GM21717 (cell line): ENCODE results near the gene KLRC1.
"Not testable (repeated sequence)": the region's sequence is repeated elsewhere in the genome, so short reads cannot be mapped to it uniquely, and the experiment has no call there.

ENCODE experiments used
- ATAC-seq: cut with Tn5 transposase; IDR thresholded peaks from one replicate; pipeline ENCODE4 v1.9.1; 2021; ENCODE audit warnings: mild to moderate bottlenecking, moderate library complexity; ENCODE audit not compliant: unreplicated experiment

KLRC1 gene

DNA sequence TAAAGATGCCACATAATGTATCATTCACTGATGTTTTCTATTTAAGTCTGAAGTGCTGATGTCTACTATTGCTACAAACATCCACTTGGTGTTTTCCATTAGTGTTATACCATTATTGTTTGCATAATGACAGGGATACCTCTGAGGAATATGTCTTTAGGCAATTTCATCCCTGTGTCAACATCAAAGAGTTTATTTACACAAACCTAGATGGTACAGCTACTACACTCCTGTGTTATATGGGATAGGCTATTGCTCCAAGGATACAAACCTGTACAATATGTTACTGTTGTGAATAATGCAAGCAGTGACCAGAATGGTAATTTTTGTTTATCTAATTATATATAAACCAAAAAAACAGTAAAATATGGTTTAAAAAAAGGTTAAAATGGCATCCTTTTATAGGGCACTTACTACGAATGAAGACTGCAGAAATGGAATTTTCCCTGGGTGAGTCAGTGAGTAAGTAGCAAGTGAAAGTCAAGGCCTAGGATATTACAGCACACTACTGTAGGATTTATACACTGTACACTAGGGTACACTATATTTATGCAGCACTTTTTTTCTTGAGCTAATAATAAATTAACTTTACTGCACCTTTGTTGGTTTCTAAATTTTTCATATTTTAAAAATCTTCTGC is 28.8 kb downstream of the KLRC1 start:
- ATAC-seq, result not testable (repeated sequence)

- not testable (repeated sequence) for ATAC-seq
Observed at GRCh38 chr12:10422159-10422558, 31.0 kb downstream of the KLRC1 start.

DNA sequence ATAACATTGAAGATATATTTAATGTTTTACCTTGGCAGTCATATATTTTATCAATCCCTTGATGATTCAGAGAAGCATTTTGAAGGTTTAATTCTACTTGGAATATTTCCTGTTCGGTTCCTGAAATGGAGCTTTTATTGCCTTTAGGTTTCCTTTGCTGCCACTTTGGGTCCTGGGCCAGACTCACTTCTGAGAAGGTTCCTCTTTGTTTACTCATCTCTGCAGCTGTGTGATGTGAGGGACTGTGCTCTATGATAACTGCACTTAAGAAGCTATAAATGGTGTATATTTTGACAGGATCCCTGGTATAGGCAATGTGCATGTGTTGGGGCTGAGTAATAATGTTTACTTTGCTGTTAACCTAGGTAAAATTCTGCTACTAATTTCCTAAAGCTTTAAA is 32.8 kb downstream of the KLRC1 start, which contains the start of gene KLRC3:
Gene KLRC3, minus strand, starts transcription at position 262 of the 400 bp plus-strand sequence. Its CDS starts 45 bp downstream, at position 217.
- not testable (repeated sequence) for ATAC-seq

DNA sequence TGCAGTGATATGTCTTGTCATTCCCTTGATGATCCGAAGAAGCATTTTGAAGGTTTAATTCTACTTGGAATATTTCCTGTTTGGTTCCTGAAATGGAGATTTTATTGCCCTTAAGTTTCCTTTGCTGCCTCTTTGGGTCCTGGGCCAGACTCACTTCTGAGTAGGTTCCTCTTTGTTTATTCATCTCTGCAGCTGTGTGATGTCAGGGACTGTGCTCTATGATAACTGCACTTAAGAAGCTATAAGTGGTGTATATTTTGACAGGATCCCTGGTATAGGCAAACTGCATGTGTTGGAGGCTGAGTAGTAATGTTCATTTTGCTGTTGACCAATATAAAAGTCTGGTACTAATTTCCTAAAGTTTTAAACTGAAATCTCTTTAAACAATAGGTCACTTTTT is 43.8 kb downstream of the KLRC1 start, which contains the start of gene KLRC4:
Gene KLRC4, minus strand, starts transcription at position 366 of the 400 bp plus-strand sequence. Its CDS starts 182 bp downstream, at position 184.
- no peak for ATAC-seq

DNA sequence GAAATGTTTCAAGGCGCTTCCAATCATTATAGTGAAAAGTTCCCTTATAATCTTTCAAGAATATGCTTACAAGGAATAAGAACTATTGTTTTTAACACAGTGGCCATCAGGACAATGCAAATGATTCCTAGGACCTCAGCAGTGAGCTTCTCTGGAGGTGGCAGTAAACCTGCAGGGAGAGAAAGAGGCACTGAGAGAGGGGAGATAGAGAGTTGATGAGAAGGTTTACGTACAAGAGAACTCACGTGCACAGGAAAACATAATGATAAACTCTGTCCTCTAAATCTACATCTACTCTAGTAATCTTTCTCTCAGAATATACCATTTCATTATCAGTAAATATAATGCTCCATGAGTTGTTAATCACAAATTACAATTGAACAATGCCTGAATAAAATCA is 44.3 kb downstream of the KLRC1 start:
- ATAC-seq, result no peak

DNA sequence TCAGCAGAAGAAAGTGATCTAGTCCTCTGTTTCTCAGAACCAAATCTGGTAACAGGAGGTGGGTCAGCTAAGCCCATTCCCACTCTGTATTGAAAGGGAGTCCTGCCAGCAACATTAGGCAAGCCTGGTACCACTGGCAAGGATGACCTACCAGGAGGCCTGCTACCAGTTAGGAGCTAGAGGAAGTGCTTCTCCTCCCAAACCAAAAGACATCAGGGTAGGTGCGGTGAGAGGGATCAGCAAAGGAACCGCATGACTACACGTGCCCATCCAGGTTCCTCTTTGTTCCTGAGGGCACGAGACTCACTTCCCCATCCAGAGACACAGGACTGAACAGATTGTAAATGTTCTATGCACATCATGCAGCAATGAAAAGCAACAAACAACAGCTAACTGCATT is 46.5 kb downstream of the KLRC1 start:
- ATAC-seq, result no peak

DNA sequence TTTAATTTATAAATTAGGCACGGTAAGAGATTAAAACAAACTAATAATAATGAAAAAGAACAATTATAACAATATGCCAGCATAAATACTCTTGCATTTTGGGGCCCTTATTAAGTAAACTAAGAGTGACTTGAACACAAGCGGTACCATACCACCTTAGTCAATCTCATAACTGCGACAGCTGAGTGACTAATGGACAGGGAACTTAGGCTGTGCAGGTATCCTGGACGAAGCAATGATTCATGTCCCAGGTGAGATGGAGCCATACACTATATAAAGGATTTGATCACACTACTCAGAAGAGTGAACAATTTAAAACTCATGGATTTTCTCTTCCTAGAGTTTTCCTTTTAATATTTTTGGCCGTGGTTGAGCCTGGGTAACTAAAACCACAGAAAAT is 47.9 kb downstream of the KLRC1 start:
- no peak for ATAC-seq

DNA sequence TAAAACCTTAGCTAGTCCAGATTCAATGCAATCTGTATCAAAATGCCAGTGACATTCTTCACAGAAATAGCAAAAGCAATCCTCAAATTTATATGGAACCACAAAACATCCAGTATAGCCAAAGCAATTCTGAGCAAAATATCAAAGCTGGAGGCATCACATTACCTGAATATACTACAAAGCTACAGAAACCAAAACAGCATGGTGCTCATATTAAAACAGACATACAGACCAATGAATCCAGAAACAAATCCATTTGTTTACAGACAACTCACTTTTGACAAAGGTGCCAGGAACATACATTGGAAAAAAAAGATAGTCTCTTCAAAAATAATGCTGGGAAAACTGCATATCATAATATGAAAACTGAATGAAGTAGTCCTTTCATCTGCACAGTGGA is 48.4 kb downstream of the KLRC1 start:
- ATAC-seq, result no peak

DNA sequence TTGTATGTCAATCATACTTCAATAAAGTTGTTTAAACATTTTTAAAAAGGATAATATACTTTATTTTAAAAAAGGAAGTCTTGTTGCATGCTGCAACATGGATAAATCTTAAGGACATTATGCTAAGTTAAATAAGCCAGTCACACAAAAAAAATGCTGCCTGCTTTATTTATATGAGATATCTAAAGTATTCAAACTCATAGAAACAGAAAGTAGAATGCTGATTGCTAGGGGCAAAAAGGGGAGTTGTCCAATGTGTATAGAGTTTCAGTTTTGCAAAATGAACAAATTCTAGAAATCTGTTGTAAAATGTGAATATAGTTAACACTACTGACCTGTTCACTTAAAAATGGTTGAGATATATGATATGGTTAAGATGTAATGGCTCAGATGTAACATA is 52.3 kb downstream of the KLRC1 start:
- ATAC-seq, result no peak

GRCh38 chr12:10398168-10398567 is 55.0 kb downstream of the KLRC1 start:
- no peak for ATAC-seq

GRCh38 chr12:10397296-10397695 is 55.9 kb downstream of the KLRC1 start:
- no peak for ATAC-seq

DNA sequence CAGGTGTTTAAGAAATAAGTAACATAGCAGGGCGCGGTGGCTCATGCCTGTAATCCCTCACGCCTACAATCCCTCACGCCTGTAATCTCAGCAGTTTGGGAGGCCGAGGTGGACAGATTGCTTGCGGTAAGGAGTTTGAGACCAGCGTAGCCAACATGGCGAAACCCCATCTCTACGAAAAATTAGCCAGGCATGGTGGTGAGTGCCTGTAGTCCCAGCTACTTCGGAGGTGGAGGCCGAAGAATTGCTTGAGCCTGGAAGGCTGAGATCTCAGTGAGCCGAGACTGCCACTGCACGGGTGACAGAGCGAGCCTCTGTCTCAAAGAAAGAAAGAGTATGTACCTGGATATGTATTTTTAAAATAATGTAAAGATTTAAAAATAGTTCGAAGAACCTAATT is 57.0 kb downstream of the KLRC1 start:
- ATAC-seq, result not testable (repeated sequence)
